Neuronal stem cell (in vitro differentiated cells): ENCODE data around the gene ARHGEF33. TPM values are rescaled to one million over a fixed set of nuclear protein-coding genes. Genes with fewer than 3 reads are reported as not detected.

Experiments
- DNase-seq: peaks from one replicate; pipeline ENCODE4 v3.0.0-alpha.2; 2013; ENCODE audit warnings: low spot score
- H2AFZ ChIP-seq: one replicate; pipeline ENCODE4 v1.6.1; 2013; ENCODE audit warnings: mild to moderate bottlenecking, low read length, inconsistent platforms
- H2AK5ac ChIP-seq: 2 replicates; pipeline ENCODE4 v1.6.1; 2013; ENCODE audit warnings: low read depth, mild to moderate bottlenecking, inconsistent platforms, low read length, moderate library complexity, mixed read lengths
- H2BK120ac ChIP-seq: 2 replicates; pipeline ENCODE4 v1.6.1; 2013; ENCODE audit warnings: low read depth, mild to moderate bottlenecking, inconsistent platforms, low read length, moderate library complexity, mixed read lengths
- H2BK12ac ChIP-seq: one replicate; pipeline ENCODE4 v1.6.1; 2013; ENCODE audit warnings: low read length, inconsistent platforms
- H2BK15ac ChIP-seq: 2 replicates; pipeline ENCODE4 v1.6.1; 2013; ENCODE audit warnings: mild to moderate bottlenecking, low read length, inconsistent platforms, mixed read lengths
- H2BK5ac ChIP-seq: one replicate; pipeline ENCODE4 v1.6.1; 2013; ENCODE audit warnings: inconsistent platforms, mild to moderate bottlenecking, low read length, moderate library complexity
- H3K14ac ChIP-seq: one replicate; pipeline ENCODE4 v1.6.1; 2013; ENCODE audit warnings: low read length, inconsistent platforms
- H3K18ac ChIP-seq: 2 replicates; pipeline ENCODE4 v1.6.1; 2013; ENCODE audit warnings: low read length, inconsistent platforms
- H3K23ac ChIP-seq: 2 replicates; pipeline ENCODE4 v1.6.1; 2013; ENCODE audit warnings: low read depth, mild to moderate bottlenecking, mixed read lengths, low read length, inconsistent platforms; ENCODE audit not compliant: poor library complexity
- H3K27ac ChIP-seq: replicated peaks from 3 replicates; pipeline ENCODE4 v1.5.1; 2013; ENCODE audit warnings: low read length, inconsistent platforms
- H3K27me3 ChIP-seq, 3 experiments: 2 replicates each; pipeline ENCODE4 v1.6.1; 2013; ENCODE audit warnings: low read length in 3 of 3, mild to moderate bottlenecking in 2 of 3, inconsistent platforms in 1 of 3, low read depth in 1 of 3, mixed read lengths in 1 of 3, moderate library complexity in 1 of 3; ENCODE audit not compliant: control insufficient read depth in 3 of 3, insufficient read depth in 3 of 3
- H3K36me3 ChIP-seq, 2 donors: replicated peaks in 1 of 2; 2 replicates each; pipeline ENCODE4 v1.6.1; 2013; ENCODE audit warnings: low read length in 2 of 2; ENCODE audit not compliant: control insufficient read depth in 2 of 2, insufficient read depth in 2 of 2
- H3K4ac ChIP-seq: 2 replicates; pipeline ENCODE4 v1.6.1; 2013; ENCODE audit warnings: inconsistent platforms, mild to moderate bottlenecking, low read length, moderate library complexity
- H3K4me1 ChIP-seq, 2 donors: 1 replicate in 1 of 2; 2 replicates in 1 of 2; pipeline ENCODE4 v1.6.1; 2013; ENCODE audit warnings: low read length in 2 of 2, low read depth in 1 of 2; ENCODE audit not compliant: control insufficient read depth in 2 of 2, insufficient read depth in 1 of 2
- H3K4me2 ChIP-seq: one replicate; pipeline ENCODE4 v1.6.1; 2013; ENCODE audit warnings: mild to moderate bottlenecking, low read length, inconsistent platforms; ENCODE audit not compliant: insufficient read depth, poor library complexity, severe bottlenecking
- H3K4me3 ChIP-seq, 2 donors: 2 replicates each; pipeline ENCODE4 v1.5.1; 2013; ENCODE audit warnings: low read length in 2 of 2, mild to moderate bottlenecking in 2 of 2, inconsistent platforms in 1 of 2, moderate library complexity in 1 of 2
- H3K79me1 ChIP-seq: one replicate; pipeline ENCODE4 v1.6.1; 2013; ENCODE audit warnings: low read depth, mild to moderate bottlenecking, inconsistent platforms, low read length, moderate library complexity
- H3K9ac ChIP-seq: one replicate; pipeline ENCODE4 v1.6.1; 2013; ENCODE audit warnings: mild to moderate bottlenecking, low read depth, low read length, inconsistent platforms; ENCODE audit not compliant: poor library complexity
- H3K9me3 ChIP-seq, 2 donors: replicated peaks in 1 of 2; 2 replicates each; pipeline versions ENCODE3 to v1.6.1; 2013; ENCODE audit warnings: low read length in 2 of 2, mild to moderate bottlenecking in 2 of 2, inconsistent platforms in 1 of 2, low read depth in 1 of 2, mixed read lengths in 1 of 2, moderate library complexity in 1 of 2; ENCODE audit not compliant: control insufficient read depth in 2 of 2, insufficient read depth in 1 of 2
- H4K8ac ChIP-seq: one replicate; pipeline ENCODE4 v1.6.1; 2013; ENCODE audit warnings: low read depth, mild to moderate bottlenecking, inconsistent platforms, low read length, moderate library complexity
- H4K91ac ChIP-seq: one replicate; pipeline ENCODE4 v1.6.1; 2013; ENCODE audit warnings: low read length, low read depth, mild to moderate bottlenecking, inconsistent platforms; ENCODE audit not compliant: poor library complexity
- WGBS, 2 donors: extraction: QIAGEN DNeasy Blood & Tissue Kit; methylation state at CpG; one replicate each; pipeline ENCODE4 v1.1.7; 2013; ENCODE audit warnings: missing lambda C conversion rate in 2 of 2, mixed read lengths in 1 of 2; ENCODE audit not compliant: insufficient read length in 2 of 2, insufficient replicate concordance in 1 of 2; ENCODE audit errors: extremely low coverage in 2 of 2; 5-methylcytosine and 5-hydroxymethylcytosine counted together
- polyA plus RNA-seq, 2 experiments: library from polyadenylated mRNA; stranded (reverse); fragments of 200-250 nt; gene quantifications; one replicate each; pipeline ENCODE4 v1.2.3, GENCODE V29; 2013

The ARHGEF33 gene
- polyA plus RNA-seq (2013, experiment 1 of 2), result 0.54 TPM
- polyA plus RNA-seq (2013, experiment 2 of 2), result 0.47 TPM

DNA sequence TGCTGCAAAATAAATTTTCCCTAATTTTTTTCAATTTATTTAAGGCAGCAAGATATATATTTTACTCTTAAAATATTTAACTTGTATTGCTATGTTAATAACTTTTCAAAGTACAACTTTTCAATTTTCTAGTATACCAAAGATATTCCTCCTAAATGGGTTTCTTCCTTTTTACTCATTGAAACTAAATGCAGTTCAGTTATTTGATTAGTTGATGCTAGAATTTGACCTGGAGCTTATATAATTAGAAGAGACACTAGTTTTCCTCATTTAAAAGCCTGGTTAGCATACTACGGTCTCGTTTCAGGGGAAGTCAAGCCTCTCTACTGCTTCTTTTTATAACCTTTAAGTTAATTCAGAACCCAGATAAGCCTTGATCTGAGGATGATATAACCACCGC lies at the start of gene ARHGEF33:
Gene ARHGEF33 (plus strand): TSS at position 301 of the 400 bp plus-strand sequence. CDS start 29,573 bp downstream, outside the sequence.
- Histone ChIP-seq H2AFZ (no peak within 1 kb of the TSS), H4K8ac (no peak within 1 kb of the TSS), H3K14ac (no peak within 1 kb of the TSS), H4K91ac (no peak within 1 kb of the TSS), H3K4me1 (no peaks in the 10 kb centered on the region), H2BK5ac (no peak within 1 kb of the TSS), H3K27ac (no peak within 1 kb of the TSS), H3K27me3 (no peaks in the 10 kb centered on the region), H3K79me1 (no peaks in the 10 kb centered on the region), H3K4ac (no peak within 1 kb of the TSS), H2BK12ac (no peak within 1 kb of the TSS), H3K23ac (no peak within 1 kb of the TSS), H2BK15ac (no peak within 1 kb of the TSS), H2AK5ac (no peak within 1 kb of the TSS), H3K4me2 (no peak within 1 kb of the TSS), H2BK120ac (no peak within 1 kb of the TSS), H3K9ac (no peak within 1 kb of the TSS), H3K4me3 (no peak within 1 kb of the TSS), H3K18ac (no peak within 1 kb of the TSS), H3K36me3 (no peaks in the 10 kb centered on the region), H3K9me3 (no peaks in the 10 kb centered on the region)
- WGBS, 2 donors, result no CpG with 5 or more reads among the region's 3 CpGs
- DNase-seq, result no peak

DNA sequence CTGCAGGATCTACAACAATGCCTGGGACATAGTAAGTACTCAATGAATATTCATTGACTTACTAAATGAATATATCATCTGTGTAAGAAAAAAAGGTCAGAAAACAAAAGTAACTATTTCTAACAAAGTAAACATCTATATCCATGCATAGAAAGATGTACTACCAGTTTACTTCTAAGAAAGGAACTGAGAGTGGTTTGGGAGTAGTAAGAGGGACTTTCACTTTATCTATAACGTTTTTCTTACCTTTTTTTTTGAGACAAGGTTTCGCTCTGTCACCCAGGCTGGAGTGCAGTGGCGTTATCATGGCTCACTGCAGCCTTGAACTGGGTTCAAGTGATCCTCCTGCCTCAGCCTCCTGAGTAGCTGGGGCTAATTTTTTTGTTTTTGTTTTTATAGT lies 39.6 kb upstream of the ARHGEF33 start:
- Histone ChIP-seq H2AFZ (no peak overlapping the region), H3K4me1 (no peaks in the 10 kb centered on the region), H3K18ac (no peak overlapping the region), H3K9me3 (no peaks in the 10 kb centered on the region), H2BK12ac (no peak overlapping the region), H3K4me2 (no peak overlapping the region), H3K14ac (no peak overlapping the region), H3K4ac (no peak overlapping the region), H2BK5ac (no peak overlapping the region), H2AK5ac (no peak overlapping the region), H3K36me3 (peaks cover 12 to 93% of the 10 kb centered on the region in 2 donors), H2BK15ac (no peak overlapping the region), H3K9ac (no peak overlapping the region), H3K23ac (no peak overlapping the region), H3K4me3 (no peak overlapping the region), H3K27ac (no peak overlapping the region), H3K27me3 (no peaks in the 10 kb centered on the region), H4K91ac (no peak overlapping the region), H4K8ac (no peak overlapping the region), H3K79me1 (no peaks in the 10 kb centered on the region), H2BK120ac (no peak overlapping the region)
- DNase-seq, result no peak
- WGBS, 2 donors, result no CpG with 5 or more reads among the region's 3 CpGs

DNA sequence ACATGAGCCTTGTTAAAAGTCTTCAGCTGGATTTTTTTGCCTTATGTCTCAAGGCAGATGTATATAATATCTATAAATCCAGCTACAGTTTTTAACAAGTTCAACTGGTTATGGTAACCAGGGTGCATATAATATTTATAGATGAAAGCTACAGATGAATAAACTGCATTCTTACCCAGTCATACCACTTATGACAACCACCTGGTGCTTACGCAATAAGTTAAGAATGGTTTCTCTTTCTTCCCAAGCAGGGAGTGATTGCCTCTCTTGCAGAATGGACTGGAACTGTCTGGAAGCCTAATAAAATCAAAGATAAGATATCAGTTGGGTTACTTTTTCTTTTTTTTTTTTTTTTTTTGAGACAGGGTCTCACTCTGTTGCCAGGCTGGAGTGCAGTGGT lies 33.5 kb upstream of the ARHGEF33 start:
- Histone ChIP-seq H3K18ac (no peak overlapping the region), H3K36me3 (peaks cover 24 to 94% of the 10 kb centered on the region in 2 donors), H3K4ac (no peak overlapping the region), H3K9ac (no peak overlapping the region), H2BK15ac (no peak overlapping the region), H3K14ac (no peak overlapping the region), H2AFZ (no peak overlapping the region), H3K27me3 (no peaks in the 10 kb centered on the region), H2BK5ac (peak overlapping the region; percentile 39), H3K4me3 (no peak overlapping the region), H4K8ac (no peak overlapping the region), H2BK120ac (no peak overlapping the region), H3K23ac (no peak overlapping the region), H4K91ac (no peak overlapping the region), H3K4me2 (no peak overlapping the region), H3K27ac (no peak overlapping the region), H2AK5ac (no peak overlapping the region), H3K79me1 (no peaks in the 10 kb centered on the region), H3K4me1 (no peaks in the 10 kb centered on the region), H2BK12ac (no peak overlapping the region), H3K9me3 (peaks cover 0 to 10% of the 10 kb centered on the region in 2 donors)
- WGBS, 2 donors, result no CpG with 5 or more reads among the region's 1 CpG
- no peak for DNase-seq

DNA sequence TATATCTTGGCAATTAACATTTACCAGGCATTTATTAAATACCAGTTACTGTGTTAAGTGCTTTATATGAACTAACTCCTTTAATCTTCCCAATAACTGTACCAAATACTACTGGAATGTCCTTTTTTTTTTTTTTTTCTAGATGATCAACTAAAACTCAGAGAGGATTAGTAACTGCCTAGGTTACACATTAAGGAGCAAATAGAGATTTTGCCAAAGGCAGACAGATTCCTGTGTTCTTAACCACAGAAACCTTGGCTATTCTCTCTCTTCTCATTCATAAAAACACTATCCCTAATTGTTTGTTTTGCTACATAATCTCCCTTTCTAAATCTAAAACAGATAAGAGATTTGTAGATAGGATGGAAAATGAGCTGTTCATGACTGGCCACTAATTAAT lies 27.2 kb upstream of the ARHGEF33 start:
- Histone ChIP-seq H3K9me3 (peaks cover 0 to 10% of the 10 kb centered on the region in 2 donors), H2AFZ (no peak overlapping the region), H3K27ac (no peak overlapping the region), H3K4me1 (no peaks in the 10 kb centered on the region), H4K8ac (no peak overlapping the region), H3K14ac (no peak overlapping the region), H4K91ac (no peak overlapping the region), H3K18ac (no peak overlapping the region), H2BK15ac (no peak overlapping the region), H3K9ac (no peak overlapping the region), H2AK5ac (no peak overlapping the region), H2BK12ac (no peak overlapping the region), H3K4me2 (no peak overlapping the region), H3K4me3 (no peak overlapping the region), H3K23ac (no peak overlapping the region), H3K79me1 (no peaks in the 10 kb centered on the region), H2BK120ac (no peak overlapping the region), H3K36me3 (peaks cover 17 to 83% of the 10 kb centered on the region in 2 donors), H2BK5ac (no peak overlapping the region), H3K27me3 (no peaks in the 10 kb centered on the region), H3K4ac (no peak overlapping the region)
- DNase-seq, result no peak
